CD8-positive, alpha-beta memory T cell (primary cell): ENCODE results near the gene C5AR2. TPM values are rescaled to one million over a fixed set of nuclear protein-coding genes. Genes with fewer than 3 reads are reported as not detected.
"Not testable (repeated sequence)": the region's sequence is repeated elsewhere in the genome, so short reads cannot be mapped to it uniquely, and the experiment has no call there.

Experiments used
- CTCF ChIA-PET: fragments of 350-600 bp; sonication (Branson Sonifier 250); formaldehyde crosslinking; loops from one replicate; lab custom pipeline; 2021; ENCODE audit warnings: antibody characterized with exemption; lab: Charles Lee
- POLR2A ChIA-PET: fragments of 350-600 bp; sonication (Branson Sonifier 250); formaldehyde crosslinking; loops from one replicate; lab custom pipeline; 2021; ENCODE audit warnings: antibody characterized with exemption; lab: Charles Lee
- DNase-seq, 5 donors: peaks; one replicate each; pipeline versions ENCODE4 v3.0.0 to v3.0.0-alpha.2; 2020 to 2022; ENCODE audit warnings: mixed read lengths in 1 of 5
- H3K27ac ChIP-seq: one replicate; pipeline ENCODE4 v1.7.0; 2013; ENCODE audit warnings: low read depth, mild to moderate bottlenecking, low read length, moderate library complexity
- H3K27me3 ChIP-seq: 2 replicates; pipeline ENCODE4 v1.7.0; 2013; ENCODE audit warnings: low read length, mild to moderate bottlenecking; ENCODE audit not compliant: insufficient read depth, poor library complexity, severe bottlenecking
- H3K36me3 ChIP-seq: 2 replicates; pipeline ENCODE4 v1.7.0; 2013; ENCODE audit warnings: mild to moderate bottlenecking, low read length, moderate library complexity; ENCODE audit not compliant: insufficient read depth
- H3K4me1 ChIP-seq: 2 replicates; pipeline ENCODE4 v1.7.0; 2013; ENCODE audit warnings: mild to moderate bottlenecking, low read length, moderate library complexity; ENCODE audit not compliant: insufficient read depth
- H3K4me3 ChIP-seq: 2 replicates; pipeline ENCODE4 v1.7.0; 2013; ENCODE audit warnings: mild to moderate bottlenecking, low read length
- H3K9me3 ChIP-seq: 2 replicates; pipeline ENCODE4 v1.7.0; 2013; ENCODE audit warnings: mild to moderate bottlenecking, low read length
- H3K27ac Mint-ChIP-seq, 8 donors: one replicate each; pipeline ENCODE4 v1.8.0; 2020 to 2021; ENCODE audit warnings: mixed read lengths in 8 of 8, mild to moderate bottlenecking in 6 of 8, inconsistent platforms in 3 of 8, moderate library complexity in 3 of 8
- H3K27me3 Mint-ChIP-seq, 2 donors: one replicate each; pipeline ENCODE4 v1.8.0; 2020 to 2021; ENCODE audit warnings: mixed read lengths in 2 of 2, mild to moderate bottlenecking in 1 of 2, moderate library complexity in 1 of 2
- H3K36me3 Mint-ChIP-seq, 3 donors: one replicate each; pipeline ENCODE4 v1.8.0; 2020 to 2021; ENCODE audit warnings: mixed read lengths in 3 of 3, inconsistent platforms in 1 of 3, mild to moderate bottlenecking in 1 of 3
- H3K4me1 Mint-ChIP-seq, 3 donors: one replicate each; pipeline ENCODE4 v1.8.0; 2020 to 2021; ENCODE audit warnings: mixed read lengths in 3 of 3, inconsistent platforms in 1 of 3, mild to moderate bottlenecking in 1 of 3
- H3K4me3 Mint-ChIP-seq, 7 donors: one replicate each; pipeline ENCODE4 v1.8.0; 2020 to 2021; ENCODE audit warnings: mixed read lengths in 7 of 7, mild to moderate bottlenecking in 6 of 7, moderate library complexity in 4 of 7, inconsistent platforms in 2 of 7
- H3K9me3 Mint-ChIP-seq, 5 donors: one replicate each; pipeline ENCODE4 v1.8.0; 2020 to 2022; ENCODE audit warnings: mixed read lengths in 5 of 5, mild to moderate bottlenecking in 3 of 5, moderate library complexity in 2 of 5, inconsistent platforms in 1 of 5
- polyA plus RNA-seq: library from polyadenylated mRNA; unstranded; fragments of 300-500 nt; fragmentation: Illumina TruSeq; gene quantifications from one replicate; pipeline ENCODE4 v1.2.3, GENCODE V29; 2021
- total RNA-seq, 2 experiments: library from RNA; stranded (reverse); gene quantifications; one replicate each; pipeline ENCODE4 v1.2.3, GENCODE V29; 2021

The C5AR2 gene
- total and polyA plus RNA-seq, 3 experiments from 2014 or later: 0.06 to 0.22 (median 0.07) TPM

DNA sequence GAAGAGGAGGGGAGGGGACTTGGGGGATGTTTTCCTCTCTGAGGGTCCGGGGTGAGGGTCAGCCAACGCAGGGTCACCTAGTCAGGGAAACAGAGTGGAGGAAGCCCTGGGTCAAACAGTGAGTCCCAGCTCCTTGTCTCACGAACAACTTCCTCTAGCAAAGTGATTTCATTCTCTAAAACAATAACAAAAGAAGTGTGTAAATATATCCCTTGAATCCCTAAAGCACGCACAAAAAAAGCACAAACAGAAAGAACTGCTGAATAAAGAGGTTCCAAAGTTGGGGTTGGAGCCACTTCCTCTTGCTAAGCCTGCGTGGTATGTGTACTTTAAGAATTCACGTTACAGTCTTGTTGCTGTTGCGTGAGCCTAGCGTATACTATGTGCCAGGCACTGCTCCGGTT is 1.5 kb upstream of the C5AR2 start:
- ChIA-PET POLR2A (no interaction called here), CTCF (no interaction called here)
- no peak overlapping the region for H3K4me3 Mint-ChIP-seq
- H3K9me3 Mint-ChIP-seq: no peaks in the 10 kb centered on the region
- H3K27me3 ChIP-seq: no peaks in the 10 kb centered on the region
- no peak for DNase-seq
- no peaks in the 10 kb centered on the region for H3K4me1 ChIP-seq
- H3K36me3 Mint-ChIP-seq: no peaks in the 10 kb centered on the region
- peak overlapping the region; percentile 24 for H3K27ac ChIP-seq
- no peaks in the 10 kb centered on the region for H3K9me3 ChIP-seq
- H3K27me3 Mint-ChIP-seq: peaks cover 9 to 11% of the 10 kb centered on the region in 2 donors
- H3K4me1 Mint-ChIP-seq: peaks cover 0 to 3% (median 0%) of the 10 kb centered on the region in 3 donors
- no peak overlapping the region for H3K4me3 ChIP-seq
- no peaks in the 10 kb centered on the region for H3K36me3 ChIP-seq
- no peak overlapping the region for H3K27ac Mint-ChIP-seq

- Mint-ChIP-seq H3K4me3 (no peak overlapping the region), H3K27me3 (peaks cover 3 to 7% of the 10 kb centered on the region in 2 donors), H3K36me3 (no peaks in the 10 kb centered on the region), H3K9me3 (no peaks in the 10 kb centered on the region), H3K4me1 (peaks cover 5 to 10% (median 8%) of the 10 kb centered on the region in 3 donors), H3K27ac (no peak overlapping the region)
- H3K27ac ChIP-seq: no peak overlapping the region
- no peak for DNase-seq
- H3K27me3 ChIP-seq: no peaks in the 10 kb centered on the region
- CTCF ChIA-PET: no interaction called here
- no peaks in the 10 kb centered on the region for H3K36me3 ChIP-seq
- peaks cover 2% of the 10 kb centered on the region for H3K4me1 ChIP-seq
- POLR2A ChIA-PET: no interaction called here
- H3K4me3 ChIP-seq: no peak overlapping the region
- no peaks in the 10 kb centered on the region for H3K9me3 ChIP-seq
Observed at GRCh38 chr19:47331490-47331889, 485 bp upstream of the C5AR2 start.

- not testable (repeated sequence) for H3K27me3 Mint-ChIP-seq, H3K27me3 ChIP-seq, H3K9me3 ChIP-seq, H3K4me1 ChIP-seq, H3K36me3 ChIP-seq, H3K36me3 Mint-ChIP-seq, H3K9me3 Mint-ChIP-seq, H3K4me3 ChIP-seq
- ChIA-PET CTCF (interaction anchor here (0.6 to 2.3 kb wide), 2 partner anchors 12 to 50 kb away, joined by 3 to 20 read pairs; partner anchors contain the start of gene DHX34), POLR2A (interaction anchor here (0.5 kb wide), 1 partner anchor 1588 kb away, joined by 3 read pairs; no protein-coding TSS in a partner anchor)
- H3K27ac Mint-ChIP-seq: peak overlapping the region in 6 of 8 donors; percentile 21 to 88 (median 68)
- peaks cover 8 to 16% (median 12%) of the 10 kb centered on the region in 3 donors for H3K4me1 Mint-ChIP-seq
- DNase-seq: peak in 1 of 5 donors; percentile 17
- peak overlapping the region in 4 of 7 donors; percentile 59 to 71 (median 64) for H3K4me3 Mint-ChIP-seq
- peak overlapping the region; percentile 31 for H3K27ac ChIP-seq
Observed at GRCh38 chr19:47336765-47337718, 5.1 kb downstream of the C5AR2 start.

DNA sequence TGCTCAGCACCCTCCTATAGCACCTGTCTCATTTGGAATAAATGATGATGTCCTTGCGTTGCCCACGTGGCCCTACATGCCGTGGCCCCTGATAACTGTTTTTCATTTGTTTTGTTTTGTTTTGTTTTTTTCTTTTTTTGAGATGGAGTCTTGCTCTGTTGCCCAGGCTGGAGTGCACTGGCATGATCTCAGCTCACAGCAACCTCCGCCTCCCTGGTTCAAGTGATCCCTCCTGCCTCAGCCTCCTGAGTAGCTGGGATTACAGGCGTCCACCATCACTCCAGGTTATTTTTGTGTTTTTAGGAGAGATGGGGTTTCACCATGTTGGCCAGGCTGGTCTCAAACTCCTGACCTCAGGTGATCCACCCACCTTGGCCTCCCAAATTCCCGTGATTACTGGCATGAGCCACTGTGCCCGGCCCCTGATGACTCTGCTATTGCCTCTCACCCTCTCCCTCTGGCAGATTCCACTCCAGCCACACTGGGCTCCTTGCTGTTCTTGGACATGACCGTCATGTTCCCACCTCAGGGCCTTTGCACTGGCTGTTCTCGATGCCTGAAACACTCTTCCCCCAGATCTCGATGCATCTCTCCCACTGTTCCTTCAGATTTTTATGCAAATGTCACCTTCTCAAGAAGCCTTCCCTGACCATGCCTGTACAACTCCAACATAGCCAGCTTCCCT is 7.4 kb downstream of the C5AR2 start:
- Mint-ChIP-seq H3K27me3 (peaks cover 0 to 4% of the 10 kb centered on the region in 2 donors), H3K27ac (no peak overlapping the region), H3K4me3 (peak overlapping the region in 1 of 7 donors; percentile 40), H3K9me3 (no peaks in the 10 kb centered on the region), H3K36me3 (peaks cover 0 to 4% (median 0%) of the 10 kb centered on the region in 3 donors), H3K4me1 (peaks cover 8 to 16% (median 12%) of the 10 kb centered on the region in 3 donors)
- no peaks in the 10 kb centered on the region for H3K9me3 ChIP-seq
- DNase-seq: no peak
- H3K36me3 ChIP-seq: no peaks in the 10 kb centered on the region
- H3K27ac ChIP-seq: no peak overlapping the region
- H3K4me1 ChIP-seq: peaks cover 5% of the 10 kb centered on the region
- CTCF ChIA-PET: interaction anchor here (1.9 kb wide), 1 partner anchor 10 kb away, joined by 7 read pairs; the partner anchor contains the start of gene DHX34
- POLR2A ChIA-PET: no interaction called here
- H3K4me3 ChIP-seq: no peak overlapping the region
- H3K27me3 ChIP-seq: no peaks in the 10 kb centered on the region

- DNase-seq: no peak
- H3K9me3 Mint-ChIP-seq: no peaks in the 10 kb centered on the region
- H3K4me1 ChIP-seq: peaks cover 5% of the 10 kb centered on the region
- H3K9me3 ChIP-seq: no peaks in the 10 kb centered on the region
- H3K27me3 ChIP-seq: no peaks in the 10 kb centered on the region
- H3K27ac ChIP-seq: no peak overlapping the region
- H3K27ac Mint-ChIP-seq: no peak overlapping the region
- no peak overlapping the region for H3K4me3 Mint-ChIP-seq
- peaks cover 0 to 4% of the 10 kb centered on the region in 2 donors for H3K27me3 Mint-ChIP-seq
- no peaks in the 10 kb centered on the region for H3K36me3 ChIP-seq
- ChIA-PET CTCF (interaction anchor here (1.9 kb wide), 1 partner anchor 8 kb away, joined by 7 read pairs; the partner anchor contains the start of gene DHX34), POLR2A (no interaction called here)
- no peak overlapping the region for H3K4me3 ChIP-seq
- H3K36me3 Mint-ChIP-seq: peaks cover 0 to 4% (median 0%) of the 10 kb centered on the region in 3 donors
- H3K4me1 Mint-ChIP-seq: peaks cover 8 to 13% (median 11%) of the 10 kb centered on the region in 3 donors
Observed at GRCh38 chr19:47340477-47341208, 8.7 kb downstream of the C5AR2 start.

DNA sequence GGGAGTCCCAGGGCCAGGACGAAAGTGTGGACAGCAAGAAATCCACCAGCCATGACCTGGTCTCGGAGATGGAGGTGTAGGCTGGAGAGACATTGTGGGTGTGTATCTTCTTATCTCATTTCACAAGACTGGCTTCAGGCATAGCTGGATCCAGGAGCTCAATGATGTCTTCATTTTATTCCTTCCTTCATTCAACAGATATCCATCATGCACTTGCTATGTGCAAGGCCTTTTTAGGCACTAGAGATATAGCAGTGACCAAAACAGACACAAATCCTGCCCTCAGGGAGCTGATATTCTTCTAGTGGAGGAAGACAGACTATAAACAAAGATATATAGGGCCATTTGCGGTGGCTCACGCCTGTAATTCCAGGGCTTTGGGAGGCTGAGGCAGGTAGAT is 9.8 kb downstream of the C5AR2 start:
- H3K4me3 ChIP-seq: no peak overlapping the region
- Mint-ChIP-seq H3K4me3 (no peak overlapping the region), H3K4me1 (peaks cover under 1 to 4% (median 2%) of the 10 kb centered on the region in 3 donors), H3K9me3 (no peaks in the 10 kb centered on the region), H3K27ac (no peak overlapping the region), H3K36me3 (peaks cover 0 to 4% (median 0%) of the 10 kb centered on the region in 3 donors), H3K27me3 (peaks cover 0 to 4% of the 10 kb centered on the region in 2 donors)
- peaks cover under 1% of the 10 kb centered on the region for H3K4me1 ChIP-seq
- ChIA-PET POLR2A (no interaction called here), CTCF (no interaction called here)
- H3K27me3 ChIP-seq: no peaks in the 10 kb centered on the region
- no peaks in the 10 kb centered on the region for H3K36me3 ChIP-seq
- H3K27ac ChIP-seq: no peak overlapping the region
- DNase-seq: no peak
- H3K9me3 ChIP-seq: no peaks in the 10 kb centered on the region

DNA sequence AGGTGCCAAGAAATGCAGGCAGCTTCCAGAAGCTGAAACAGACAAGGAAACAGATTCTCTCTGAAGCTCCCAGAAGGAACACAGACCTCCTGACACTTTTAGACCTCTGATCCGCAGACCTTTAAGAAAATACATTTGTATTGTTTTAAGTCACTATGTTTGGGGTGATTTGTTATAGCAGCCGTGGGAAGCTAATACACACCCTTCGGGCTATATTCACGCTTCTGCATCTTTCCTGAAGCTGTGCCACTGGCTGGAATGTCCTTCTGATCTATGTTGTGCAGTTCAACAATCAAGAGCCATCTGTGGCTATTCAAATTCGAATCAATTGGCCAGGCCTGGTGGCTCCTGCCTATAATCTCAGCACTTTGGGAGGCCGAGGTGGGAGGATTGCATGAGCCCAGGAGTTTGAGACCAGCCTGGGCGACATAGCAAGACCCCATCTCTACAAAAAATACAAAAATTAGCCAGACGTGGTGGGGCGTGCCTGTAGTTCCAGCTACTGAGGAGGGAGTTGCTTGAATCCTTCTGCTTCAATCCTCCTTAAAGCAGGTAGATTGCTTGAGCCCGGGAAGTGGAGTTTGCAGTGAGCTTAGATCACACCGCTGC is 11.3 kb downstream of the C5AR2 start:
- no peaks in the 10 kb centered on the region for H3K27me3 ChIP-seq
- POLR2A ChIA-PET: no interaction called here
- peaks cover 0 to 4% of the 10 kb centered on the region in 2 donors for H3K27me3 Mint-ChIP-seq
- H3K27ac ChIP-seq: no peak overlapping the region
- H3K4me3 ChIP-seq: no peak overlapping the region
- H3K36me3 ChIP-seq: no peaks in the 10 kb centered on the region
- DNase-seq: no peak
- no peaks in the 10 kb centered on the region for H3K9me3 ChIP-seq
- H3K27ac Mint-ChIP-seq: peak overlapping the region in 1 of 8 donors; percentile 14
- CTCF ChIA-PET: no interaction called here
- H3K4me3 Mint-ChIP-seq: no peak overlapping the region
- peaks cover 0 to 3% (median 0%) of the 10 kb centered on the region in 3 donors for H3K4me1 Mint-ChIP-seq
- no peaks in the 10 kb centered on the region for H3K9me3 Mint-ChIP-seq
- H3K4me1 ChIP-seq: peaks cover 1% of the 10 kb centered on the region
- peaks cover 0 to 4% (median 0%) of the 10 kb centered on the region in 3 donors for H3K36me3 Mint-ChIP-seq
